ENCODE measurements around the gene CTSZ. TPM values are rescaled to one million over a fixed set of nuclear protein-coding genes. Genes with fewer than 3 reads are reported as not detected.

Gene CTSZ
- total and polyA plus RNA-seq, 2 of the 8 experiments (the other 6 are each of a cell fraction or from before 2014, with no cell fraction given), result 32.8 to 34.0 TPM

- TF ChIP-seq JUND (IDR thresholded peaks at IDR 0.05; ENCODE audit: low read length) (no peak), KDM1A (IDR thresholded peaks at IDR 0.05; ENCODE audit: borderline replicate concordance, low read length) (no peak), GTF2F1 (IDR thresholded peaks at IDR 0.05; ENCODE audit: borderline replicate concordance, low read depth, low read length) (no peak), KDM4A (IDR thresholded peaks at IDR 0.05; ENCODE audit: low read depth, low read length, severe bottlenecking) (no peak), JUN (IDR thresholded peaks at IDR 0.05; ENCODE audit: low read depth, low read length) (no peak), RAD21 (IDR thresholded peaks at IDR 0.05 in 1 of 2, conservative IDR thresholded peaks at IDR 0.05 in 1 of 2; ENCODE audit: low read depth in 2 of 2, low read length in 2 of 2) (no peak)
Observed at GRCh38 chr20:59035381-59035780, 28.3 kb upstream of the CTSZ start (continued).

All from H1 (cell line).